HG03460 (cell line): ENCODE data around the gene ZNF804A.
"Not testable (repeated sequence)": the region's sequence is repeated elsewhere in the genome, so short reads cannot be mapped to it uniquely, and the experiment has no call there.

Experiments
- ATAC-seq: cut with Tn5 transposase; IDR thresholded peaks from one replicate; pipeline ENCODE4 v1.9.1; 2021; ENCODE audit not compliant: unreplicated experiment

ZNF804A gene

GRCh38 chr2:184721881-184722280, 123.6 kb downstream of the ZNF804A start:
- ATAC-seq: no peak

- no peak for ATAC-seq
Measured at GRCh38 chr2:184727813-184728212, 129.5 kb downstream of the ZNF804A start.

- no peak for ATAC-seq
Measured at GRCh38 chr2:184728411-184728810, 130.1 kb downstream of the ZNF804A start.

GRCh38 chr2:184729581-184729980, 131.3 kb downstream of the ZNF804A start:
- no peak for ATAC-seq

- ATAC-seq: peak; percentile 65
Measured at GRCh38 chr2:184730288-184730687, 132.0 kb downstream of the ZNF804A start.

- ATAC-seq: no peak
Measured at GRCh38 chr2:184734338-184734737, 136.0 kb downstream of the ZNF804A start.

GRCh38 chr2:184735611-184736010, 137.3 kb downstream of the ZNF804A start:
- no peak for ATAC-seq

- no peak for ATAC-seq
Measured at GRCh38 chr2:184743096-184743495, 144.8 kb downstream of the ZNF804A start.

GRCh38 chr2:184756161-184756560, 157.8 kb downstream of the ZNF804A start:
- no peak for ATAC-seq

GRCh38 chr2:184756885-184757284, 158.6 kb downstream of the ZNF804A start:
- no peak for ATAC-seq

GRCh38 chr2:184759557-184760255, 161.4 kb downstream of the ZNF804A start:
- ATAC-seq: not testable (repeated sequence)

- no peak for ATAC-seq
Measured at GRCh38 chr2:184760931-184761330, 162.6 kb downstream of the ZNF804A start.

- no peak for ATAC-seq
Measured at GRCh38 chr2:184765112-184765895, 167.0 kb downstream of the ZNF804A start.

- no peak for ATAC-seq
Measured at GRCh38 chr2:184767059-184767458, 168.7 kb downstream of the ZNF804A start.

- no peak for ATAC-seq
Measured at GRCh38 chr2:184769023-184769422, 170.7 kb downstream of the ZNF804A start.

GRCh38 chr2:184769686-184770085, 171.4 kb downstream of the ZNF804A start:
- ATAC-seq: no peak

- no peak for ATAC-seq
Measured at GRCh38 chr2:184779777-184780176, 181.4 kb downstream of the ZNF804A start.

- ATAC-seq: no peak
Measured at GRCh38 chr2:184780384-184780783, 182.1 kb downstream of the ZNF804A start.

- ATAC-seq: no peak
Measured at GRCh38 chr2:184780944-184781343, 182.6 kb downstream of the ZNF804A start.

GRCh38 chr2:184783576-184783975, 185.2 kb downstream of the ZNF804A start:
- no peak for ATAC-seq

GRCh38 chr2:184793176-184793575, 194.8 kb downstream of the ZNF804A start:
- ATAC-seq: no peak

- no peak for ATAC-seq
Measured at GRCh38 chr2:184799379-184799778, 201.1 kb downstream of the ZNF804A start.
